Measurements from ENCODE around the gene TMEM171.
A peak's percentile ranks its signal among the peaks of the same experiment; 100 is the strongest.

TMEM171 gene

GRCh38 chr5:73120222-73121118 is at the start of gene TMEM171:
TMEM171 (plus strand) TSS chr5:73120575; CDS start chr5:73123374, 2,799 bp downstream.
- DNase-seq = peak; percentile 38

GRCh38 chr5:73081093-73081492 is 39.3 kb upstream of the TMEM171 start:
- no peak for DNase-seq

- DNase-seq = no peak
Measured at GRCh38 chr5:73088026-73088425, 32.3 kb upstream of the TMEM171 start.

GRCh38 chr5:73093943-73094342 is 26.4 kb upstream of the TMEM171 start:
- no peak for DNase-seq

- no peak for DNase-seq
Measured at GRCh38 chr5:73094415-73094814, 26.0 kb upstream of the TMEM171 start.

- DNase-seq = no peak
Measured at GRCh38 chr5:73095564-73096238, 24.7 kb upstream of the TMEM171 start.

GRCh38 chr5:73096239-73096575 is 24.2 kb upstream of the TMEM171 start:
- no peak for DNase-seq

GRCh38 chr5:73097740-73098139 is 22.6 kb upstream of the TMEM171 start:
- DNase-seq = no peak

- DNase-seq = no peak
Measured at GRCh38 chr5:73100109-73100508, 20.3 kb upstream of the TMEM171 start.

GRCh38 chr5:73103870-73104299 is 16.5 kb upstream of the TMEM171 start:
- DNase-seq = no peak

- DNase-seq = no peak
Measured at GRCh38 chr5:73104326-73104725, 16.0 kb upstream of the TMEM171 start.

- no peak for DNase-seq
Measured at GRCh38 chr5:73106335-73106734, 14.0 kb upstream of the TMEM171 start.

GRCh38 chr5:73110190-73110589 is 10.2 kb upstream of the TMEM171 start:
- DNase-seq = no peak

- no peak for DNase-seq
Measured at GRCh38 chr5:73111536-73111935, 8.8 kb upstream of the TMEM171 start.

GRCh38 chr5:73112359-73112758 is 8.0 kb upstream of the TMEM171 start:
- DNase-seq = no peak

- DNase-seq = no peak
Measured at GRCh38 chr5:73114044-73114688, 6.2 kb upstream of the TMEM171 start.

GRCh38 chr5:73115399-73116051 is 4.8 kb upstream of the TMEM171 start:
- no peak for DNase-seq

GRCh38 chr5:73116506-73116905 is 3.9 kb upstream of the TMEM171 start:
- DNase-seq = no peak

GRCh38 chr5:73117088-73117740 is 3.2 kb upstream of the TMEM171 start:
- DNase-seq = no peak

GRCh38 chr5:73118391-73118973 is 1.9 kb upstream of the TMEM171 start:
- DNase-seq = no peak

GRCh38 chr5:73119451-73120157 is 771 bp upstream of the TMEM171 start:
- DNase-seq = no peak

GRCh38 chr5:73121119-73121463 is 716 bp downstream of the TMEM171 start:
- DNase-seq = no peak

Measured in femur (tissue), 1 donor.